Measurements from ENCODE around the gene CYBC1.
"Not testable (repeated sequence)": the region's sequence is repeated elsewhere in the genome, so short reads cannot be mapped to it uniquely, and the experiment has no call there.

Gene CYBC1

DNA sequence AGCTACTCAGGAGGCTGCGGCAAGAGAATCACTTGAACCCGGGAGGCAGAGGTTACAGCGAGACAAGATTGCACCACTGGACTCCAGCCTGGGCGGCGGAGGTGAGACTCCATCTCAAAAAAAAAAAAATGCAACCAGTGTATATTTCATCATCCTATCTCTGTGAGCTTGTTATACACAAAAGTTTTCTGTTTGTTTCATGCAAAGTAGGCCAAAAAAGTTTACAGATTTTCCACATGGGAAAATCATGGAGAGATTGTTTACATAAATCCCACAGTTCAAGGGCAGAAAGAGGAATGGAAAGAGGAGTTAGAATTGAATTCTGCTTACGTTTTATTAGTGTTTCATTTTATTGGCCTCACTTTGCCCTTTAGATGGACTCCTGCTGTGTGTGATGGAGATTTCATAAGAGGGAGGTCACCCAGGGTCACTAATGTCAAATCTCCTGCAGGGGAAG is 32.7 kb upstream of the CYBC1 start:
- in situ Hi-C loops (cut with HindIII; ENCODE audit: low pct_ligation_motif_present, low pct_unique_long_range_greater_than_20kb, low sequenced_read_pairs): no loop called here
- DNase-seq: no peak

DNA sequence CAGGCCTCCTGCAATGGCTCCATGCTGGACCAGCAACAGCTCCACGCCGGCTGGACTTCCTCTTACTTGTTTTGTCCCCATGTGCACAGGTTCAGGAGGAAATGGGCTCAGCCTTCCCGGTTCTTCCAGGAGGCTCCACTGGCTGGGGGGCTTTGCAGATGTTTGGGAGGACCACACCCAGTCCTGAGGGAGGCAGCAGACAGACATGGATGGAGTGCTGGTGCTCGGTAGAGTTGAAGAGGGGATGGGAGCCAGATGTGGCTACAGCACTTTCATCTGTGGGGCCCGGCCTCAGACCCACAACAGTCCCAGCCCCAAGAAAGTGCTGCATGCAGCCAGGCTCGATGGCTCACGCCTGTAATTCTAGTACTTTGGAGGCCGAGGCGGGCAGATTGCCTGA is 29.8 kb upstream of the CYBC1 start:
- in situ Hi-C loops (cut with HindIII; ENCODE audit: low pct_ligation_motif_present, low pct_unique_long_range_greater_than_20kb, low sequenced_read_pairs): no loop called here

DNA sequence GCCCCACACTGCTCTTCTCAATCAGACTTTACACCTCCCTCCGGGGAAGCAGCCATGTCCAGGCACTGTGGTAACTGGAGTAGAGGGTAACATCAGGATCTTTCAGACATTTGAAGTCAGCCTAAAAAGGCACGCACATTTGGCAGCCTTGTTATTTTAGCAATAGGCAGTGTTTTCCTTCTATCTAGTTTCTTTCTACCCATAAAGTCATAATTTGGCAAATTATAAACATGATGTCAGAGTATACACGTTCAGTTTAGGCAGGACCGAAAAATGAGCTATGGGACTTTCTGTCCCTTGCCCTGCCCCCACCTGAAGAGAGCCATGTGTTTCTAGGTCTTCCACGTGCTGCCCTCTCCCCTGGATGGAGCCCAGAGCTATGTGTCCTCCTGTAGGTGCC is 29.1 kb upstream of the CYBC1 start:
- in situ Hi-C loops (cut with HindIII; ENCODE audit: low pct_ligation_motif_present, low pct_unique_long_range_greater_than_20kb, low sequenced_read_pairs): no loop called here
- no peak for DNase-seq

More for the DNA sequence above, 29.8 kb upstream of the CYBC1 start:
- DNase-seq: no peak

DNA sequence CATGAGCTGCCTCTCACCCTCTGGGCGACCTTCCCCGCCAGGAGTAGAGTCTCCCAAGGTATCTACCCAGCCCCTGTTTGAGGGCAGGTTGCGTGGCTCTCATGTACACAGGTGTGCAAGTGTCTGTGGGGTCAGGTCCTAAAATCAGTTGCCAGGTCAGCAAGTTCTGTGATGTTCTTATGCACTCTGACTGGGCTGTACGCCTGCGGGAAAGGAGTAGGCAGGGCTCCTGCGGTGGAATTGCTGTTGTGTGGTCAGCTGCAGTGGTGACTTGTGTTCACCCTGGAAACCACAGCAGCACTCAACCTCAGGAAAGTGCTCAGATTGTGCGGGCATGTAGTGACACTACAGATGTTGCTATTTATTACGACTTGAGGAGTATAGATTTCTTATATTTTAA is 27.4 kb upstream of the CYBC1 start:
- in situ Hi-C loops (cut with HindIII; ENCODE audit: low pct_ligation_motif_present, low pct_unique_long_range_greater_than_20kb, low sequenced_read_pairs): no loop called here
- no peak for DNase-seq

DNA sequence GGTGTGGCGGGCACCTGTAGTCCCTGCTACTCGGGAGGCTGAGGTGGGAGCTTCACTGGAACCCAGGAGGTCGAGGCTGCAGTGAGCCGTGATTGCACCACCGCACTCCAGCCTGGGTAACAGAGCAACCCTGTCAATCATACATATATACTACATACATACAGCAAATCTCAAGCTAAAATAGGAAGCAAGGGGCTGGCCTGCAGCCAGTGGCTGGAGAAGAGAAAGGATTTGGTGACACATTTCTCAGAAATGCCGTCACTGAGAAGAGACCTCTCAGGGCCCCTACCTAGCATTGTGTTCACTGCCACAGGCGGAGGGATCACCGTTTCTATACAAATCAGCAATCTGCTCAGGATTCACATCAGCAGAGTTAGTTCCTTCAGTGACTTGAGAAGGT is 24.9 kb upstream of the CYBC1 start:
- in situ Hi-C loops (cut with HindIII; ENCODE audit: low pct_ligation_motif_present, low pct_unique_long_range_greater_than_20kb, low sequenced_read_pairs): no loop called here

DNA sequence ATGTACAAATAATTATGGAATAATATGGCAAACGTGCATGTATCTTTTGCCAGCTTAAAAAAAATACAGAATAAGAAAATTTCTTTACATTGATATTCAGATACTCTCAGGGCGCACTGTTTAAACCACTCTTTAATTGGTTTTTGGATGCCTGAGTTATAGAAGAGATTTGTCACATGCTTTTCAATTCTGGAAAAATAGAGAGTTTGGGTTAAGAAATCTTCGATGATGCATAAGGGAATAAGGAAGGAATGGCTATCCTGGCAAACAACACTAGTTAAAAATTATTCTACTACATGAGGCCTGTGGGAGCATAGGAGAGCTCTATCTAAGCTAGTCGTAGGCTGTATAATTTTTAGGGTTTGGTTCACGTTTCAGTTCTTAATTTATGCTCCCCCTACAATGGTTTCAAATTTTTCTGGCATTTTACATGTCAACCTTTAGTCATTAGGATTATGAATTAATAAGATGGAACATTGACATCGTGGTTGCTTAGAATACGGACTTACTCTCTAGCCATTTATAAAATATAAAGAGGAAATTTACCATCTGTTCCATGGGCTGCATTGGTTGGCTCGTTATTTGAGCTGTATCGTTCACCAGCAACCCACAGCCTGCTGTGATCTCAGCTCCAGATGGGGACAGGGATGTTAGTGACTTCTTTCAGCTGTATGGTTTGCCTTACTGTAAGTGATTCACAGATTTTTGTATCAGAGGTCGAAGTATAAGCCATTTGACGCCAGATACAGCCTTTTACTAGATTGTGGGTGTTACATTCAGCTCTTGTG is 23.9 kb upstream of the CYBC1 start:
- in situ Hi-C loops (cut with HindIII; ENCODE audit: low pct_ligation_motif_present, low pct_unique_long_range_greater_than_20kb, low sequenced_read_pairs): no loop called here
- no peak for DNase-seq

More for the DNA sequence above, 24.9 kb upstream of the CYBC1 start:
- DNase-seq: no peak

DNA sequence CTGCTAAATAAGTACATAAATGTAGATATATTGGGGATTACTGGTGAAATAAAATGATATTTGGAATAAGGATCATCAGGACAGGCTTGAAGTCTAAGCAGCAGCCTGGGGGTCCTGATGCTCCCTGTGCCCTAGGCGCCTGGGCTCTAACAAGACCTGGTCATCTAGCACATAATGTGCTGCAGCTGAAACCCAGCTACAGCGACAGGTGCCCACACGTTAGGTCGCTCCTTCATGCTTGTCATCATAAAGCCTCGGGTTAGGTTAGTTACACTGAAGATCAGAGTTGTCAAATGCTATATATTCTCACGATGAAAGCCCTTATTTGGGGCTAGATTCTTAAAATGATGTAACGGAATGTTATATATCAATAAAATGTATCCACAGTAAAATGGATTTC is 19.5 kb upstream of the CYBC1 start:
- in situ Hi-C loops (cut with HindIII; ENCODE audit: low pct_ligation_motif_present, low pct_unique_long_range_greater_than_20kb, low sequenced_read_pairs): no loop called here
- no peak for DNase-seq

DNA sequence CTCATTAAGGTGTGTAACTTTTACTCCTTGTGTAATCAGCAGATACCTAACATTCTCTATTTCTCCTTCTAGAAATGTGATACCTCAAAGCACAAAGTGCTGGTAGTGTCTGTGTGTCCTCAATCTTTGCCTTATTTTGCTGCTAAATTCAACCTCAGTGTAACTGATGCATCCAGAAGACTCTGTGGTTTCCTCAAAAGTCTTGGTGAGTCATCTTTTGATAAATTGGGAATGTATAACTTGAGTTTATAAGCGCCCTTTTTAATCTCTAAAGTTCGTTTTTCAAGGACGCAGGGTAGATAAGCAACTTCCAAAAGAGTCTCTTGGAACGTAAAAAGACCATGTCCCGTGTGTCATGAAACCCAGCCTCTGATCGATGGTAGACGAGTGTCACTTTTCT is 18.1 kb upstream of the CYBC1 start:
- DNase-seq: no peak
- in situ Hi-C loops (cut with HindIII; ENCODE audit: low pct_ligation_motif_present, low pct_unique_long_range_greater_than_20kb, low sequenced_read_pairs): no loop called here

DNA sequence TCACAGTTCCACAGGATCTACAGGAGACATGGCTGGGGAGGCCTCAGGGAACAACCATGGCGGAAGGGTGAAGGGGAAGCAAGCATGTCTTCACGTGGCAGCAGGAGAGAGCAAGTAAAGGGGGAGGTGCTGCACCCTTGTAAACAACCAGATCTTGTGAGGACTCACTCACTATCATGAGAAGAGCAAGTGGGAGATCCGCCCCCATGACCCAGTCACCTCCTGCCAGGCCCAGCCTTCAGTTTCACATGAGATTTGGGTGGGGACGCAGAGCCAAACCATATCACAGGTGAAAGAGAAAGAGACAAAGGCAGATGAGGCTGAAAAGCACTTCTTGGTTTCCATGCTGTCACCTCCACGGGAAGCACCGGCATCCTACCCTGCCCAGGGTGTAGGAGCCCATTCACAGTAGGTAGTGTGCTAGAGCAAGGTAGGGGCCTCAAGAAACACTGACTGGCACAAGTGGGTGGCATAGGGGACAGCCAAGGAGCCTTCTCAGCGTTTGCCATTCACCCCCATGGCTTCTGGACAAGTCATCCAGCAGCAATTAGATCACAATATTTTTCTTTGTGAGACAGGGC is 14.6 kb upstream of the CYBC1 start:
- no peak for DNase-seq
- in situ Hi-C loops (cut with HindIII; ENCODE audit: low pct_ligation_motif_present, low pct_unique_long_range_greater_than_20kb, low sequenced_read_pairs): no loop called here

DNA sequence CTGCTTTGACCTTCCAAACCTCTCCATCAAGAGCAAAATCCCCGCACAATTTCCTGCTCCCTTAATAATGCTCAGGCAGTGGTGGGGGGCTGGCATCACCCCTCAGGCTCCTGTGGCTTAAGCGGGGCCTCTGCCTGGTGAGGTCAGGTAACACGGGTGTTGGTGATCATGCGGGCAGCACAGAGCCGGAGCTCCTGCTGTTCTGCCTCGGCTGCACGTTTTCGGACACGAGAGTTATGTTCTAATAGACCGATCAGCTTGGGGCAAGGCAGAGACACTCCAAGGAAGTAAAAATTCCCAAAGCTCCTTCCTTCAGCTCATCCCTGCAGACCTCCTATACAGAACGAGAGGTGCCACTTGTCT is 14.0 kb upstream of the CYBC1 start:
- in situ Hi-C loops (cut with HindIII; ENCODE audit: low pct_ligation_motif_present, low pct_unique_long_range_greater_than_20kb, low sequenced_read_pairs): no loop called here
- DNase-seq: no peak

DNA sequence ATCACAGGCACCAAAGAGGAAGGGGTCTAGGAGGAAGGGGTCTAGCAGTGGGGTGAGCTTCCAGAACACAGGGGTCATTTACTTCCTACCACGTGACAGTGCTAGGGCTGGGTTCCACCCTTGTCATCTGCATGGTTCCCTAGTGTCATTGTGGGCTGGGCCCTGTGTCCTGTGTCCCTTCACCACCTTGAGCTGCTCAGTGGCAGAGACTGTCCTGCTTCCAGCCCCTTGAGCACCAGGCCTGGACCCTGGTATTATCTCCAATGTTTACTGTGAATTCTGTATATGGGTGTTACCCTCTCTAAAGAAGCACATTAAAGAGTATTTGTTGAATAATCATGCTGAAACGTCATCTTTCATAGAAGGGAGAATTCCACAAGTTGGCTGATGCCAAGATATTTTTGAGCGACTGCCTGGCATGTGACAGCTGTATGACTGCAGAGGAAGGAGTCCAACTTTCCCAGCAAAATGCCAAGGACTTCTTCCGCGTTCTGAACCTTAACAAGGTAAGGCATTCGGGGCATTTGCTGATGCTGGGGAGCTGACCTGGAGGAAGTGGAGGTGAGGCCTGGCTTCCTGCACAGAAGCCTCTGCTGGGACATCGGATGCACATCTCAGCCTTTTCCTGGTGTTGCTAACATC is 13.5 kb upstream of the CYBC1 start:
- no peak for DNase-seq
- in situ Hi-C loops (cut with HindIII; ENCODE audit: low pct_ligation_motif_present, low pct_unique_long_range_greater_than_20kb, low sequenced_read_pairs): no loop called here

DNA sequence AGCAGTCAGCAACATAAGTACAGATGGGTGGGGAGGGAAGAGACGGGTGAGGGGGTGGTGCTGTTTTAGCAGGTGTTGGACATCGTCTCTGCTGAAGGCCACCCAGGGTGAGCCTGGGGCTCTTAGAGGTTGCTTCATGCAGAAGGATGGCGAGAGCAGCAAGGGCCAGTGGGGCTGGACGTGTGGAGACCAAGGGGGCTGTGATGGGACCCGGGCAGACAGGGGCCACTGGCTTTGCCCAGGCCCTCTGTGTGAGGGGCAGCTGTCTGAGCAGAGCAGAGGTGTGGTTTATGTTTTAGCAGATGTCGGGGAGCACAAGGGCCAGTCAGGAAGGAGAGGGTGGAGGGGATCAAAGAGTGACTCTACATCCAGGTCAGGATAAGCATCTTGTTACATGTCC is 12.8 kb upstream of the CYBC1 start:
- no peak for DNase-seq
- in situ Hi-C loops (cut with HindIII; ENCODE audit: low pct_ligation_motif_present, low pct_unique_long_range_greater_than_20kb, low sequenced_read_pairs): no loop called here

DNA sequence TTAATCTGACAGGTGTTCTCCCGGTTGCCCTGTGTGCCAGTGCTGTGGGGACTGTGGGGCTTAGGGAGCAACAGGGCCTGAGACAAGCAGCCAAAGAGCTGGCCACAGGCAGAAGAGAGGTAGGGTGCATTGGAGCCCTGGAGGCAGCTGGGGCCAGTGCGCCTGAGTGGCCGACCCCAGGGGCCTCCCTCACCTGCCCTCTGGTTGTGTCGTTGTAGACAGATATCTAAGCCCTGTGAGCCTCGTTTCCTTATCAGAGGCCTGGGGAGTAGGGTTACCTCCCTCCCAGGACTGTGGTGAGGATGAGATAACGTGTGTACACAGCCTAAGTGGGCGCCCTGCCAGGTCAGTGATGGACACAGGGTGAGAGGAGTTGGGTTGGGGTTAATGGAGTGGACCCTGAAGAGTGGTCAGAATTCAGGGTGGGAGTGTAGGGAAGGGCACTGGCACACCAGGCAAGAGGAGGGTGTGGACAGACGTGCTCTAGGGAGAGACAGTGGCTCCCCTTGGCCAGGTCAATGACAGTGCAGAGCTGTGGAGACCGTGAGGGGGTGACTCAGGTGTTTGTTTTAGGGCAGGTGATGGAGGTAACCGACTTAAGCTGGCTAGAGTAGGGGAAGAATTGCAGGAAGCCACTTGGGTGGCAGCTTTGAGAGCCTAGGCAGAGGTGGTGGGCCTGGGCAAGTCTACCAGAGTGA is 11.4 kb upstream of the CYBC1 start:
- no peak for DNase-seq
- in situ Hi-C loops (cut with HindIII; ENCODE audit: low pct_ligation_motif_present, low pct_unique_long_range_greater_than_20kb, low sequenced_read_pairs): no loop called here

DNA sequence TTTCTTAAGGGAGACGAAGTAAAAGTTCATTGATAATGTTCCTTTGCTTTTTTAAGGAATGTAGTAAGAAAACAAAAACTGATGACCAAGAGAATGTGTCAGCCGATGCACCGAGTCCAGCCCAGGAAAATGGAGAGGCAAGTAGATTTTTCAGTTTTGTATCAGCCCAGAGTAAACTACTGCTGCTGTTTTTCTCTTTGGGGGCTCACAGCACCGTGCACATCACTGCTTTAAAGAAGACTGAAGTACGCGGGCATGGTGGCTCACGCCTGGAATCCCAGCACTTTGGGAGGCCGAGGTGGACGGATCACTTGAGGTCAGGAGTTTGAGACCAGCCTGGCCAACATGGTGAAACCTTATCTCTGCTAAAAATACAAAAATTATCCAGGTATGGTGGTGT is 9.4 kb upstream of the CYBC1 start:
- in situ Hi-C loops (cut with HindIII; ENCODE audit: low pct_ligation_motif_present, low pct_unique_long_range_greater_than_20kb, low sequenced_read_pairs); DNase-seq: not testable (repeated sequence)

DNA sequence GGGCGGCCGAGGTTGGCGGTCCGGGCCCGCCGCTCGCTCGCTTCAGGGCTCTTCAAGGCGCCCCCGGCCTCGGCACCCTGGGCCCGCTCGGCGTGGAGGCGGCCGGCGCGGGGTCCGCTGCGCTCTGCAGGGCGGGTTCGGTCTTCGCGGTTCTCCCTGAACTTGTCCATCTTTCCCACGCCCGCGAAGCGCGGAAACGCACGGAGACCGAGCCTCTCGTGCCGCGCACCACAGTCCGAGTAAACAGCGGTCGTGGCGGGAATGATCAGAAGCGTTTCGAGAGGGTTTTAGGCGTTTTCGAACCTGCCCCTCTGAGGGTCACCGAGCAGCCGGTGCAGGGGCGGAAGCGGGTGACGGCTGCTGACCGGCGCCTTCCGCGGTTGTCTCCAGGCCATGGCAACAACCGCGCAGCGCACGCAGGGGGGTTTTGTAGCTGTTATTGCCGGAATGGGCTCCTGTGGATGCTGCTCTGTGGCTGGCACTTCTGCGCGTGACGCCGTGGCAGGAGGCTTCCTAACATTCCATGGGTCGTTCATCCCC is 8.4 kb upstream of the CYBC1 start:
- in situ Hi-C loops (cut with HindIII; ENCODE audit: low pct_ligation_motif_present, low pct_unique_long_range_greater_than_20kb, low sequenced_read_pairs): no loop called here
- peak; percentile 35 for DNase-seq

DNA sequence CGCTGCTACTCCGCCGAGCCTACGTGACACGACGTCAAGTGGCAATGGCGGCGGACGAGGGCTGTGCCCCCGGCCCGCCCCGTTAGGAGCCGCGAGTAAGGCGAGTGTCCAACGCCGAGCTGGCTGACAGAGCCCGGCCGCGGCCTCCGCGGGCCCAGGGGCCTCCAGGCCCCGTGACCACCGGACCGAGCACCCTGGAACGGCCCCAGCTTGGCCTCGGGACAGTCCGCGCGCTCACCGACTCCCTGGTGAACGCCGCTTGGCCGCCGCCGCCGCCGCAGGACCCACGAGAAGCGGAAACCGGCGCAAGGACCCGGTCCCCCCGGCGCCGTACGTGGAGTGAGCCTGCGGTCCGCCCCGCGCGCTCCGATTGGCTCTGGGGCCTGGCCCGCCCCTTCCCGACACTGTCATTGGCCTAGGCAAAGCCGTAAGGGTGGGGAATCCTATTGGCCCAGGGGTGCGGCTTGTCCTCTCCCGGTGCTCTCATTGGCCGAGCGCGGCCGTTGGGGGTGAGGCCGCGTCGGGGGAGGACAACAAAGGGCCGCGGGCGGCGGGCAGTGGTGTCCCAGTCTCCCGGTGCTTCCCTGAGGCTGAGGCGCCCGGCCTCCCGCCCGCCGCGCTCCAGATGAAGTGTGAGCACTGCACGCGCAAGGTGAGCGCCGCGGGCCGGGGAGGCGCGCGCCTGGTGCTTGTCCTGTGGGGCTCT is 7.8 kb upstream of the CYBC1 start, which contains the start of gene NARF:
NARF (plus strand) TSS at position 563 of the 706 bp plus-strand sequence; CDS start at position 626, 63 bp downstream.
- in situ Hi-C loops (cut with HindIII; ENCODE audit: low pct_ligation_motif_present, low pct_unique_long_range_greater_than_20kb, low sequenced_read_pairs): no loop called here
- DNase-seq: peak; percentile 99

DNA sequence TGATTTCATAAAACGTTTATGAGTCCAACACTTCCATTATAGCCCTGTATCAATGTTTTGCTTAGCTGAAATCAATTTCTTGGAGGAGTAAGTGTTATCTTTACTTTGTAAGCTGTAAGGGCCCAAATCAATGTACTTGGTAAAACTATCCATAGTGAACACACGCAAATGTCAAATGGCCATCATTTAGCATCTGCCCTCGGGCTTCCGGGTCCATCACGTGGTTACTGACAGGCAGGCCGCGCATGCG is 7.3 kb upstream of the CYBC1 start:
- in situ Hi-C loops (cut with HindIII; ENCODE audit: low pct_ligation_motif_present, low pct_unique_long_range_greater_than_20kb, low sequenced_read_pairs): no loop called here
- no peak for DNase-seq

DNA sequence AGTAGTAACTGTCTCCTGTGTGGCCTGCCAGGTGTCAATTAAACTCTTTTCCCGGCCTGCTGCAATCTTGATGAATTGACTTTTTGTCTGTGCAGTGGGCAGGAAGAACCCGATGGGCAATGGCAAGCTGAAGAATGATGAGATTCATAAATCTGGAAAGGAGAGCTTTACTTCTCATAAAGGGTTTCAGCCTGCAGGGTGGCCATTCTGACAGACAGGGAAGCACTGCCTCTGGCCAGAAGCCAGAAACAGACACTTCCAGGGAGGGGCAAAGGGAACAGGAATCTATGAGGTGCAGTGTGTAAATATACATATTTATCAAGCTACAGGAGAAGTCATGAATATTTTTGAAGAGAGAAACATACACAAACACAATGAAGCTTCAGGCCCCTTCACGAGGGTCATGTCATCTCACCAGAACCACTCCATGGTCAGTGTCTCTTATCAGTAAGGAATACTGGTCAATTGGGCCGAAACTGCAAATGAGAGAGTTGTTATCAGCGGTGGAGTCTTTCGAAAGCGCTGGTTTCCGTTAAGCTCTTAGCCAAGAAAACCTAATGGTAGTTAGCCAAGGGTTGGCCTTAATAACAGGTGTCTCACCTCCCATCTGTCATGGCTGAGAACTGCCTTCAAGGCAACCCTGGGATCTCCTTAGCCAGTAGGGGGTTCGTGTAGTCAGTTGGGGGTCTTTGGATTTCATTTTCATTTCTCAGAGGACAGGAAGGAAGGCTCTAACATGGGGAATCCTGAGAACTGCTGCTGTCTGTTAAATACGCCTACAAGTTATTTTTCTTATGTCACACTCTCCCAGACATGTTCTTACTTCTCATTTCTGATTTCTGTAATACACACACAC is 6.7 kb upstream of the CYBC1 start:
- no peak for DNase-seq
- in situ Hi-C loops (cut with HindIII; ENCODE audit: low pct_ligation_motif_present, low pct_unique_long_range_greater_than_20kb, low sequenced_read_pairs): no loop called here

Measured in ACHN (cell line).